HEK293T (cell line): ENCODE data around the gene EDIL3.

Experiments used
- FOXA1 ChIP-seq: fragments of 450-650 bp; IDR thresholded peaks from 2 replicates; pipeline ENCODE4 v1.6.1; 2016; ENCODE audit warnings: mild to moderate bottlenecking
- PKNOX1 ChIP-seq: fragments of 450-650 bp; IDR thresholded peaks from 2 replicates; pipeline ENCODE4 v1.6.1; 2016
- SP1 ChIP-seq: fragments of 450-650 bp; IDR thresholded peaks from 2 replicates; pipeline ENCODE4 v1.6.1; 2017
- SUZ12 ChIP-seq: fragments of 450-650 bp; IDR thresholded peaks from 2 replicates; pipeline ENCODE4 v1.6.1; 2016; ENCODE audit warnings: mild to moderate bottlenecking
- TARDBP ChIP-seq: fragments of 450-650 bp; IDR thresholded peaks from 2 replicates; pipeline ENCODE4 v1.6.1; 2016

- TF ChIP-seq FOXA1 (no peak), SUZ12 (no peak), TARDBP (no peak), PKNOX1 (no peak), SP1 (no peak)
These were observed 465.3 kb downstream of the EDIL3 start for GRCh38 chr5:83919071-83920041.
